ENCODE results near the gene UBR3.

- TF ChIP-seq POLR2AphosphoS5 (IDR thresholded peaks at IDR 0.05; ENCODE audit: low read depth, low read length) (no peak), FOXP2 (optimal IDR thresholded peaks at IDR 0.05; ENCODE audit: borderline replicate concordance, extremely low read depth, extremely low read length, insufficient read depth) (no peak)
Observed at GRCh38 chr2:170029551-170029950, 202.3 kb downstream of the UBR3 start.

Measured in PFSK-1 (cell line).